Activated naive CD8-positive, alpha-beta T cell treated with anti-CD3 and anti-CD28 coated beads, Interleukin-2, amount 10 ng/mL, durations not matched to agents 7 days and 5 days (primary cell): Measurements from ENCODE around the gene KLRC4. TPM values are rescaled to one million over a fixed set of nuclear protein-coding genes. Genes with fewer than 3 reads are reported as not detected.
"Not testable (repeated sequence)": the region's sequence is repeated elsewhere in the genome, so short reads cannot be mapped to it uniquely, and the experiment has no call there.

ENCODE experiments used
- ATAC-seq: fragments of 150-1000 bp; cut with Tn5 transposase; one replicate; pipeline ENCODE4 v1.10.0; 2021; ENCODE audit warnings: low read depth, moderate library complexity
- POLR2A ChIA-PET: fragments of 350-600 bp; sonication (Branson Sonifier 250); formaldehyde crosslinking; loops from one replicate; lab custom pipeline; 2021; ENCODE audit warnings: antibody characterized with exemption; lab: Charles Lee
- DNase-seq: peaks from one replicate; pipeline ENCODE4 v3.0.0; 2021
- H3K27ac Mint-ChIP-seq: one replicate; pipeline ENCODE4 v1.8.0; 2022; ENCODE audit warnings: mild to moderate bottlenecking, mixed read lengths
- H3K27me3 Mint-ChIP-seq: one replicate; pipeline ENCODE4 v1.8.0; 2022; ENCODE audit warnings: mild to moderate bottlenecking, moderate library complexity, mixed read lengths
- H3K36me3 Mint-ChIP-seq: one replicate; pipeline ENCODE4 v1.8.0; 2021; ENCODE audit warnings: mild to moderate bottlenecking, mixed read lengths
- H3K4me1 Mint-ChIP-seq: one replicate; pipeline ENCODE4 v1.8.0; 2021; ENCODE audit warnings: mixed read lengths
- H3K4me3 Mint-ChIP-seq: one replicate; pipeline ENCODE4 v1.8.0; 2022; ENCODE audit warnings: mild to moderate bottlenecking, moderate library complexity, mixed read lengths
- H3K9me3 Mint-ChIP-seq: one replicate; pipeline ENCODE4 v1.8.0; 2021; ENCODE audit warnings: mixed read lengths
- total RNA-seq, 2 experiments: library from RNA; stranded (reverse); gene quantifications; one replicate each; pipeline ENCODE4 v1.2.3, GENCODE V29; 2021

KLRC4 gene
- total RNA-seq: 10 to 100 TPM; 37.8 to 38.4 TPM

GRCh38 chr12:10409392-10409791 lies at the start of gene KLRC4:
Gene KLRC4 (minus strand): TSS chr12:10409757. CDS start chr12:10409575, 182 bp downstream.
- ATAC-seq (peak; percentile 74), DNase-seq (no peak)
- peaks cover 17% of the 10 kb centered on the region for H3K36me3 Mint-ChIP-seq
- POLR2A ChIA-PET: interaction anchor here (0.9 to 1.6 kb wide), 6 partner anchors 14 to 145 kb away, joined by 3 to 7 read pairs (median 4); no protein-coding TSS in a partner anchor
- no peaks in the 10 kb centered on the region for H3K27me3 Mint-ChIP-seq
- peak within 1 kb of the TSS; percentile 79 for H3K4me3 Mint-ChIP-seq
- H3K4me1 Mint-ChIP-seq: peaks cover 34% of the 10 kb centered on the region
- H3K9me3 Mint-ChIP-seq: peaks cover 4% of the 10 kb centered on the region
- H3K27ac Mint-ChIP-seq: peak within 1 kb of the TSS; percentile 88

DNA sequence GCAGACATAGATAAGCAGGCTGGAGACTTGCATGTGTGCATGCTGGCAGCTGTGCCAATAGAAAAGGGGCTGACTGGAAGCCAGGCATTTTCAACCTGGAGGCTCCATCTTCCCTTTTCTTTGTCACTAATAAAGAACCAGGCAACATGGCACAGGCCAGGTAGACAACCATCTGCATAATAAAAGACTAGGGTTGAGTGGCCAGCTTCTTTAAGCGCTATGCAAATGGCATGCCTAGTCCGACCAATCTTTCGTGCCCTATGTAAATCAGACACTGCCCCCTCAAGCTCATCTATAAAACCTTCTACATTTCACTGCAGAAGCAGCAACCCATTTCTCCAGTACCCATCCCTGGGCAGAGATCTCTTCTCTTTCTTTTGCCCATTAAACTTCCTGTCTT lies 48.2 kb upstream of the KLRC4 start:
- Mint-ChIP-seq H3K36me3 (peaks cover 45% of the 10 kb centered on the region), H3K4me3 (no peak overlapping the region), H3K27ac (no peak overlapping the region), H3K27me3 (no peaks in the 10 kb centered on the region), H3K4me1 (peaks cover 6% of the 10 kb centered on the region), H3K9me3 (peaks cover 45% of the 10 kb centered on the region)
- POLR2A ChIA-PET: no interaction called here
- ATAC-seq: no peak
- DNase-seq: no peak

GRCh38 chr12:10456856-10457255 lies 47.3 kb upstream of the KLRC4 start:
- H3K9me3 Mint-ChIP-seq: peaks cover 37% of the 10 kb centered on the region

GRCh38 chr12:10455766-10456165 lies 46.2 kb upstream of the KLRC4 start:
- DNase-seq (no peak), ATAC-seq (no peak)
- H3K4me1 Mint-ChIP-seq: peaks cover 6% of the 10 kb centered on the region
- H3K27me3 Mint-ChIP-seq: no peaks in the 10 kb centered on the region
- peaks cover 36% of the 10 kb centered on the region for H3K36me3 Mint-ChIP-seq
- H3K27ac Mint-ChIP-seq: no peak overlapping the region
- H3K4me3 Mint-ChIP-seq: no peak overlapping the region
- POLR2A ChIA-PET: no interaction called here
- H3K9me3 Mint-ChIP-seq: peaks cover 35% of the 10 kb centered on the region

More at GRCh38 chr12:10456856-10457255, 47.3 kb upstream of the KLRC4 start:
- DNase-seq (no peak), ATAC-seq (no peak)
- POLR2A ChIA-PET: no interaction called here
- Mint-ChIP-seq H3K27me3 (no peaks in the 10 kb centered on the region), H3K4me1 (peaks cover 6% of the 10 kb centered on the region), H3K4me3 (no peak overlapping the region), H3K36me3 (peaks cover 38% of the 10 kb centered on the region), H3K27ac (no peak overlapping the region)

DNA sequence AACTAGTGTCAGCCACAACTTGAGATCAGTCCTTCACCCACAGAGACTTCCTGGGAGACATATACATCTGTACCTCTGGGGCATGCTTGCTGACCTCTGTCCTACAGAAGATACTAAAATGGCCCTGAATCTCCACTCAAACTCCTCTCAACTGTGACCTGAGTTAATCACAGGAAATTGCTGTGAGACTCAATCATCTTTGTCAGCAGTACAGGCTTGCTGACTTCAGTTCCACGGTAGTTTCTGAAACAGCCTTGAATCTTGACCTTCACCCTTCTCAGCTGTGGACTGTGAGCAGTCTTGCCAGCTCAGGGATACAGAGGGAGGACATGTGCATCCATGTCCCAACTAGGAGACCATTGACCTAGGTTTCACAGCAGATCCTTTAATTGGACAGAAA lies 45.0 kb upstream of the KLRC4 start:
- no peak for ATAC-seq
- POLR2A ChIA-PET: no interaction called here
- DNase-seq: no peak
- Mint-ChIP-seq H3K27ac (no peak overlapping the region), H3K36me3 (peaks cover 35% of the 10 kb centered on the region), H3K4me1 (peaks cover 6% of the 10 kb centered on the region), H3K9me3 (peaks cover 32% of the 10 kb centered on the region), H3K27me3 (no peaks in the 10 kb centered on the region), H3K4me3 (no peak overlapping the region)

DNA sequence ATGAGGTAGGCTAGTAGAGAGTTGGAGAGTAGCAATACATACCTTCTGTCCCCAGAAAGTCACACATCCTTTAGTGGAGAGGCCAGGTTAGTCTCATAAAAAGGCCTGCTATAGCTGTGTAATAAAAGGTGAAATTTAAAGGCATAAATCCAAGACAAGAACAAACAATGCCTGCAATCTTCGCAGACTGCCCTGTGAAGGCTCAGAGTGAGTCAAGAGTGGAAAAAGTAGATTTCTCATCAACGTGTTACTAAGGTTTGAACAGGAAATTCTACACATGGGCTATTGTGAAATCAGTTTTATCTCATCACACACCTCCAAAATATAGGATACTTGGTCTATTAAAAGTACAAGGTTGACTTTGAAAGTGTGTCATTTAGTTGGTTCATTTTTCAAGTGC lies 43.6 kb upstream of the KLRC4 start, which contains the start of gene KLRC1:
Gene KLRC1, minus strand, starts transcription at position 222 of the 400 bp plus-strand sequence. CDS start 2,221 bp downstream, outside the sequence.
- peaks cover 11% of the 10 kb centered on the region for H3K4me1 Mint-ChIP-seq
- H3K27me3 Mint-ChIP-seq: no peaks in the 10 kb centered on the region
- H3K4me3 Mint-ChIP-seq: no peak within 1 kb of the TSS
- ATAC-seq: no peak
- peaks cover 31% of the 10 kb centered on the region for H3K36me3 Mint-ChIP-seq
- POLR2A ChIA-PET: no interaction called here
- H3K27ac Mint-ChIP-seq: no peak within 1 kb of the TSS
- peaks cover 29% of the 10 kb centered on the region for H3K9me3 Mint-ChIP-seq
- DNase-seq: no peak

DNA sequence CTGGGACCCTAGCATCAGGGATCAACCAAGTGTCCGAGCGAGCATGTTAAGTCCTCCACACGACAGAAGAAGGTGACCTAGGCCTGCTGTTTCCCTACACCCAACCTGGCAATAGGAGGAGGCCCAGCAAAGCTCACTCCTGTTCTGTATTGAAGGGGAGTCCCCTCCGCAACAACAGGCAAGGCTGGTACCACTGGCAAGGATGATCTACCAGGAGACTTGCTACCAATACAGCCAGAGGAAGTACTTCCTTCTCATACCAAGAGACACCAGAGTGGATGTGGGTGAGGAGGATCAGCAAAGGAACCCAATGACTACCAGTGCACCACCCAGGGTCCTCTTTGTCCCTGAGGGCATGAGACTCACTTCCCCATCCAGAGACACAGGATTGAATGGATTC lies 38.7 kb upstream of the KLRC4 start:
- ATAC-seq (no peak), DNase-seq (no peak)
- Mint-ChIP-seq H3K9me3 (peaks cover 15% of the 10 kb centered on the region), H3K27me3 (no peaks in the 10 kb centered on the region), H3K36me3 (peaks cover 9% of the 10 kb centered on the region), H3K4me1 (peaks cover 16% of the 10 kb centered on the region), H3K4me3 (no peak overlapping the region), H3K27ac (no peak overlapping the region)
- POLR2A ChIA-PET: no interaction called here

GRCh38 chr12:10446052-10446451 lies 36.5 kb upstream of the KLRC4 start:
- H3K27ac Mint-ChIP-seq, H3K4me3 Mint-ChIP-seq, DNase-seq, H3K36me3 Mint-ChIP-seq, POLR2A ChIA-PET, H3K27me3 Mint-ChIP-seq: not testable (repeated sequence)
- H3K9me3 Mint-ChIP-seq: peaks cover 13% of the 10 kb centered on the region
- peak; percentile 89 for ATAC-seq
- peaks cover 13% of the 10 kb centered on the region for H3K4me1 Mint-ChIP-seq

GRCh38 chr12:10441144-10441543 lies 31.6 kb upstream of the KLRC4 start:
- not testable (repeated sequence) for DNase-seq, H3K4me3 Mint-ChIP-seq, H3K27ac Mint-ChIP-seq, H3K4me1 Mint-ChIP-seq, H3K27me3 Mint-ChIP-seq, H3K36me3 Mint-ChIP-seq, ATAC-seq, H3K9me3 Mint-ChIP-seq
- POLR2A ChIA-PET: interaction anchor here (0.6 kb wide), 1 partner anchor 50 kb away, joined by 4 read pairs; no protein-coding TSS in a partner anchor

- H3K27ac Mint-ChIP-seq, ATAC-seq, POLR2A ChIA-PET, H3K27me3 Mint-ChIP-seq, H3K36me3 Mint-ChIP-seq, H3K4me1 Mint-ChIP-seq, H3K9me3 Mint-ChIP-seq, H3K4me3 Mint-ChIP-seq, DNase-seq: not testable (repeated sequence)
Observed at GRCh38 chr12:10439608-10440274, 30.2 kb upstream of the KLRC4 start.

GRCh38 chr12:10437601-10438000 lies 28.0 kb upstream of the KLRC4 start:
- H3K27me3 Mint-ChIP-seq, H3K4me1 Mint-ChIP-seq, POLR2A ChIA-PET, H3K27ac Mint-ChIP-seq, H3K9me3 Mint-ChIP-seq, DNase-seq, H3K36me3 Mint-ChIP-seq, H3K4me3 Mint-ChIP-seq: not testable (repeated sequence)
- ATAC-seq: peak; percentile 36

GRCh38 chr12:10435816-10436215 lies 26.3 kb upstream of the KLRC4 start, which contains the start of gene KLRC2:
Gene KLRC2 (minus strand): TSS chr12:10436010. CDS start chr12:10435986, 24 bp downstream.
- H3K9me3 Mint-ChIP-seq, H3K4me1 Mint-ChIP-seq, DNase-seq, POLR2A ChIA-PET, H3K27me3 Mint-ChIP-seq, H3K27ac Mint-ChIP-seq, H3K36me3 Mint-ChIP-seq, H3K4me3 Mint-ChIP-seq: not testable (repeated sequence)
- ATAC-seq: peak; percentile 67

GRCh38 chr12:10430623-10431022 lies 21.1 kb upstream of the KLRC4 start:
- DNase-seq, H3K9me3 Mint-ChIP-seq, H3K36me3 Mint-ChIP-seq, POLR2A ChIA-PET, H3K27ac Mint-ChIP-seq, H3K4me3 Mint-ChIP-seq, H3K4me1 Mint-ChIP-seq, H3K27me3 Mint-ChIP-seq: not testable (repeated sequence)
- peak; percentile 80 for ATAC-seq

- H3K27me3 Mint-ChIP-seq, H3K4me1 Mint-ChIP-seq, H3K36me3 Mint-ChIP-seq, ATAC-seq, H3K9me3 Mint-ChIP-seq, H3K27ac Mint-ChIP-seq, DNase-seq, H3K4me3 Mint-ChIP-seq, POLR2A ChIA-PET: not testable (repeated sequence)
Observed at GRCh38 chr12:10425938-10426337, 16.4 kb upstream of the KLRC4 start.
